K562 (cell line): Measurements from ENCODE around the gene C2CD2. TPM values are rescaled to one million over a fixed set of nuclear protein-coding genes. Genes with fewer than 3 reads are reported as not detected.

Experiments used
- ATF1 ChIP-seq, 2 experiments: fragments of 450-650 bp in 1 of 2; IDR thresholded peaks; 2 replicates each; pipeline ENCODE4 v1.6.1; 2016; ENCODE audit warnings: missing compliant biosample characterization in 1 of 2, missing genetic modification characterization in 1 of 2
- BACH1 ChIP-seq: fragments of 200-800 bp; sonication (Bioruptor generic); IDR thresholded peaks from 2 replicates; pipeline ENCODE4 v1.6.1; 2016; ENCODE audit warnings: missing genetic modification characterization, missing compliant biosample characterization
- CC2D1A ChIP-seq: fragments of 450-650 bp; IDR thresholded peaks from 2 replicates; pipeline ENCODE4 v1.6.1; 2017; ENCODE audit warnings: mild to moderate bottlenecking
- CTBP1 ChIP-seq: fragments of 450-650 bp; IDR thresholded peaks from 2 replicates; pipeline ENCODE4 v1.6.1; 2016; ENCODE audit warnings: borderline replicate concordance
- DNMT1 ChIP-seq: fragments of 450-650 bp; IDR thresholded peaks from 2 replicates; pipeline ENCODE4 v1.6.1; 2016; ENCODE audit warnings: antibody characterized with exemption, mild to moderate bottlenecking
- EGR1 ChIP-seq: fragments of 450-650 bp; conservative IDR thresholded peaks from 2 replicates; pipeline ENCODE4 v1.6.1; 2017; ENCODE audit warnings: mild to moderate bottlenecking
- EP300 ChIP-seq: IDR thresholded peaks from 2 replicates; pipeline ENCODE4 v1.6.1; 2012; ENCODE audit warnings: low read length, improper control_type of control experiment
- GABPA ChIP-seq: fragments of 200-800 bp; sonication (Bioruptor generic); conservative IDR thresholded peaks from 2 replicates; pipeline ENCODE4 v1.6.1; 2016; ENCODE audit warnings: low read depth, missing genetic modification characterization, missing compliant biosample characterization
- HDAC6 ChIP-seq: IDR thresholded peaks from 2 replicates; pipeline ENCODE4 v1.6.1; 2012; ENCODE audit warnings: low read depth, mild to moderate bottlenecking, control low read depth, inconsistent platforms, low read length, moderate library complexity
- KAT2B ChIP-seq: IDR thresholded peaks from one replicate; pipeline ENCODE4 v1.6.1; 2012; ENCODE audit warnings: low read depth, mild to moderate bottlenecking, control low read depth, inconsistent platforms, low read length, moderate library complexity
- KHSRP ChIP-seq: fragments of 450-650 bp; IDR thresholded peaks from 2 replicates; pipeline ENCODE4 v1.6.1; 2017
- MBD2 ChIP-seq: sonication (generic); IDR thresholded peaks from 2 replicates; pipeline ENCODE4 v1.6.1; 2016; ENCODE audit warnings: low read depth, borderline replicate concordance
- MYBL2 ChIP-seq, 2 experiments: fragments of 450-650 bp in 1 of 2; sonication (generic) in 1 of 2; formaldehyde crosslinking in 1 of 2; IDR thresholded peaks; 2 replicates each; pipeline versions ENCODE4 v1.6.1 to v1.8.1; 2017 to 2022; ENCODE audit warnings: borderline replicate concordance in 1 of 2, inconsistent platforms in 1 of 2, low read depth in 1 of 2, mild to moderate bottlenecking in 1 of 2, missing genetic modification reagents in 1 of 2, moderate library complexity in 1 of 2
- PHTF2 ChIP-seq: fragments of 250-450 bp; sonication (Bioruptor Pico); IDR thresholded peaks from 2 replicates; pipeline ENCODE4 v1.5.0; 2021; ENCODE audit warnings: mild to moderate bottlenecking
- RB1 ChIP-seq: fragments of 450-650 bp; IDR thresholded peaks from 2 replicates; pipeline ENCODE4 v1.6.1; 2017; ENCODE audit warnings: low read depth, mild to moderate bottlenecking
- SIN3B ChIP-seq: fragments of 450-650 bp; IDR thresholded peaks from 2 replicates; pipeline ENCODE4 v1.6.1; 2017; ENCODE audit warnings: low read depth, mild to moderate bottlenecking, moderate library complexity
- ZNF143 ChIP-seq: sonication (generic); formaldehyde crosslinking; IDR thresholded peaks from 2 replicates; pipeline ENCODE4 v1.9.0; 2022; ENCODE audit warnings: mild to moderate bottlenecking, missing genetic modification reagents
- ZNF589 ChIP-seq: fragments of 200-800 bp; sonication (Bioruptor generic); IDR thresholded peaks from 2 replicates; pipeline ENCODE4 v1.6.1; 2016; ENCODE audit warnings: low read depth, missing genetic modification characterization, missing compliant biosample characterization
- ZNF766 ChIP-seq: fragments of 200-800 bp; sonication (Bioruptor generic); conservative IDR thresholded peaks from 2 replicates; pipeline ENCODE4 v1.6.1; 2016; ENCODE audit warnings: missing genetic modification characterization, missing compliant biosample characterization
- ZNF778 ChIP-seq: fragments of 450-650 bp; formaldehyde crosslinking; IDR thresholded peaks from 2 replicates; pipeline ENCODE4 v1.4.0; 2020; ENCODE audit warnings: mild to moderate bottlenecking, moderate library complexity
- polyA plus RNA-seq, 8 experiments: library from polyadenylated mRNA; depleted of rRNA in 4 of 8; stranded (reverse) in 5 of 8; unstranded in 3 of 8; fragments of >200 nt; fragmentation: Nextera tagmentation in 2 of 8; fragmentation: Illumina TruSeq in 1 of 8; extraction: Ambion mirVana in 2 of 8; extraction: Trizol in 1 of 8; gene quantifications; 2 replicates each; pipeline versions ENCODE4 v1.2.1 to v1.2.3, GENCODE V29; 2011 to 2014; ENCODE audit warnings: inconsistent platforms in 1 of 8, missing spikeins in 1 of 8
- total RNA-seq, 7 experiments: library from RNA; depleted of rRNA in 6 of 7; stranded (reverse); fragments of >200 nt in 6 of 7; fragmentation: Illumina TruSeq in 2 of 7; extraction: Trizol in 2 of 7; gene quantifications; 2 replicates each; pipeline versions ENCODE4 v1.2.1 to v1.2.3, GENCODE V29; 2011 to 2021; ENCODE audit warnings: low replicate concordance in 1 of 7
- TF ChIP-seq, protein P1 (sequence below): fragments of 450-650 bp; conservative IDR thresholded peaks from 2 replicates; pipeline ENCODE4 v1.6.1; 2016; ENCODE audit warnings: missing genetic modification characterization, low read depth, mild to moderate bottlenecking, missing compliant biosample characterization, moderate library complexity
- TF ChIP-seq, protein P2 (sequence below), 3 experiments: IDR thresholded peaks in 2 of 3; conservative IDR thresholded peaks in 1 of 3; 2 replicates each; pipeline ENCODE4 v1.5.1; 2011 to 2012; ENCODE audit warnings: low read length in 3 of 3, mild to moderate bottlenecking in 3 of 3, control low read depth in 2 of 3, improper control_type of control experiment in 1 of 3, inconsistent platforms in 1 of 3, low read depth in 1 of 3, mixed read lengths in 1 of 3, moderate library complexity in 1 of 3; ENCODE audit not compliant: insufficient read depth in 2 of 3
- TF ChIP-seq, protein P3 (sequence below): sonication (generic); formaldehyde crosslinking; IDR thresholded peaks from 2 replicates; pipeline ENCODE4 v1.8.0; 2023; ENCODE audit warnings: mild to moderate bottlenecking, missing genetic modification reagents

The C2CD2 gene
- total and polyA plus RNA-seq, 9 of the 15 experiments (the other 6 are each of a cell fraction or from before 2014, with no cell fraction given) = 1.3 to 21.6 (median 12.1) TPM

DNA sequence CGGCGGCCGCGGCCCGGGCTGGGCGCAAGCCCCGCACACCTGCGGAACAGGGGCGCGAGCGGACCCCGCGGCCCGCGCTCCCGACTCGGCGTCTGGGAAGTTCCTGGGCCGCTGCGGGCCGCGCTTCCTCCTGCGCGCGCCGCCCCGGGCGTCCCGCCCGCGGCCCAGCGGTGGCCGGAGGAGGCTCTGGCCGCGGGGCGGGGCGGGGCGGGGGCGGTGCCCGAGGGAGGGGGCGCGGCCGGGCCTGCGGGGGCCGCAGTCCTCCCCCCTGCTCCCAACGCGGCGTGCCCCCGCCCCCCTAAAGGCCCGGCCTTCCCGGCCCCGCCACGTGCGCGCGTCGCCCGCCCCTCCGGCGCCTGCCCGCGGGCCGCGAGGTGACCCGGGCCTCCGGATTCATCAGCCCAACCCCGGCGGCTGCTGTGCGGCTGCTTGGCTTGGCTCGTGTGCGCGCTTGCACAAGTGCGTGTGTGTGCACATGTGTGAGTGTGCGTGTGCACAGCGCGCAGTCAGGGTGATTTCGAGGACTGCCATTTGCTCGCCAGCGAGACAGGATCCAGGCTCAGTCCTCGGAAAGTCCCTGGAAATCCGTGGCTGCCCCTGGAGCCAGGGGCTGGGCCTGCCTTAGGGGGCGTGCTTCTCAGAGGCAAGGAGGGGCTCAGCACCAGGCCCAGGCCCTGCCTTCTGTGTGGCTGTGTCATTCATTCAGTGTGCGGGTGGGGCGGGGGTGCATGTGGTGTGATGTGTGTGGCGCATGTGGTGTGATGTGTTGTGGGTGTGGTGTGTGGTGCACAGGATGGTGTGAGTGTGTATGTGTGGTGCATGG, at the start of gene C2CD2 (continued):
- TF ChIP-seq MYBL2 (IDR thresholded peaks at IDR 0.05; ENCODE audit: low read depth) = no peak
- TF ChIP-seq MYBL2 (CRISPR knock-in tag; IDR thresholded peaks at IDR 0.05; ENCODE audit: borderline replicate concordance) = no peak
- TF ChIP-seq MBD2 = no peak
- TF ChIP-seq ZNF778 (CRISPR knock-in tag) = no peak
- no peak for TF ChIP-seq HDAC6
- TF ChIP-seq DNMT1 = no peak
- no peak for TF ChIP-seq EP300
- TF ChIP-seq SIN3B = no peak
- no peak for TF ChIP-seq EGR1
- peak; percentile 6; the same call in 1 of the 2 replicates for TF ChIP-seq GABPA (tag)
- no peak for TF ChIP-seq ATF1 (CRISPR knock-in tag; IDR thresholded peaks at IDR 0.05)
- peak; percentile 38; the same call in 1 of the 2 replicates for TF ChIP-seq ATF1 (tag; IDR thresholded peaks at IDR 0.05)
- 0 out of 2 replicates have a peak, but pooled peaks have one; percentile 16 for TF ChIP-seq CTBP1
- TF ChIP-seq, protein P1, sequence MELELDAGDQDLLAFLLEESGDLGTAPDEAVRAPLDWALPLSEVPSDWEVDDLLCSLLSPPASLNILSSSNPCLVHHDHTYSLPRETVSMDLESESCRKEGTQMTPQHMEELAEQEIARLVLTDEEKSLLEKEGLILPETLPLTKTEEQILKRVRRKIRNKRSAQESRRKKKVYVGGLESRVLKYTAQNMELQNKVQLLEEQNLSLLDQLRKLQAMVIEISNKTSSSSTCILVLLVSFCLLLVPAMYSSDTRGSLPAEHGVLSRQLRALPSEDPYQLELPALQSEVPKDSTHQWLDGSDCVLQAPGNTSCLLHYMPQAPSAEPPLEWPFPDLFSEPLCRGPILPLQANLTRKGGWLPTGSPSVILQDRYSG = no peak
- TF ChIP-seq, protein P2, sequence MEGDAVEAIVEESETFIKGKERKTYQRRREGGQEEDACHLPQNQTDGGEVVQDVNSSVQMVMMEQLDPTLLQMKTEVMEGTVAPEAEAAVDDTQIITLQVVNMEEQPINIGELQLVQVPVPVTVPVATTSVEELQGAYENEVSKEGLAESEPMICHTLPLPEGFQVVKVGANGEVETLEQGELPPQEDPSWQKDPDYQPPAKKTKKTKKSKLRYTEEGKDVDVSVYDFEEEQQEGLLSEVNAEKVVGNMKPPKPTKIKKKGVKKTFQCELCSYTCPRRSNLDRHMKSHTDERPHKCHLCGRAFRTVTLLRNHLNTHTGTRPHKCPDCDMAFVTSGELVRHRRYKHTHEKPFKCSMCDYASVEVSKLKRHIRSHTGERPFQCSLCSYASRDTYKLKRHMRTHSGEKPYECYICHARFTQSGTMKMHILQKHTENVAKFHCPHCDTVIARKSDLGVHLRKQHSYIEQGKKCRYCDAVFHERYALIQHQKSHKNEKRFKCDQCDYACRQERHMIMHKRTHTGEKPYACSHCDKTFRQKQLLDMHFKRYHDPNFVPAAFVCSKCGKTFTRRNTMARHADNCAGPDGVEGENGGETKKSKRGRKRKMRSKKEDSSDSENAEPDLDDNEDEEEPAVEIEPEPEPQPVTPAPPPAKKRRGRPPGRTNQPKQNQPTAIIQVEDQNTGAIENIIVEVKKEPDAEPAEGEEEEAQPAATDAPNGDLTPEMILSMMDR (IDR thresholded peaks at IDR 0.05 in 2 of 3, conservative IDR thresholded peaks at IDR 0.05 in 1 of 3; ENCODE audit: insufficient read depth in 2 of 3, low read depth in 1 of 3, low read length in 3 of 3) = peak in 1 of 3 experiments; percentile 2; a peak in 1 of 6 replicates
- no peak for TF ChIP-seq KAT2B
- TF ChIP-seq ZNF589 (CRISPR knock-in tag) = no peak
- TF ChIP-seq ZNF143 = no peak
- no peak for TF ChIP-seq BACH1
- TF ChIP-seq, protein P3, sequence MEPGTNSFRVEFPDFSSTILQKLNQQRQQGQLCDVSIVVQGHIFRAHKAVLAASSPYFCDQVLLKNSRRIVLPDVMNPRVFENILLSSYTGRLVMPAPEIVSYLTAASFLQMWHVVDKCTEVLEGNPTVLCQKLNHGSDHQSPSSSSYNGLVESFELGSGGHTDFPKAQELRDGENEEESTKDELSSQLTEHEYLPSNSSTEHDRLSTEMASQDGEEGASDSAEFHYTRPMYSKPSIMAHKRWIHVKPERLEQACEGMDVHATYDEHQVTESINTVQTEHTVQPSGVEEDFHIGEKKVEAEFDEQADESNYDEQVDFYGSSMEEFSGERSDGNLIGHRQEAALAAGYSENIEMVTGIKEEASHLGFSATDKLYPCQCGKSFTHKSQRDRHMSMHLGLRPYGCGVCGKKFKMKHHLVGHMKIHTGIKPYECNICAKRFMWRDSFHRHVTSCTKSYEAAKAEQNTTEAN (CRISPR knock-in tag) = peak; percentile 76; the same call in 1 of the 2 replicates
- no peak for TF ChIP-seq PHTF2 (CRISPR knock-in tag)
- peak; percentile 75 for TF ChIP-seq RB1
- TF ChIP-seq CC2D1A = 0 out of 2 replicates have a peak, but pooled peaks have one; percentile 54
- TF ChIP-seq KHSRP = no peak
- TF ChIP-seq ZNF766 (CRISPR knock-in tag) = no peak
